Osteoblast (primary cell): ENCODE results near the gene METTL25. TPM values are rescaled to one million over a fixed set of nuclear protein-coding genes. Genes with fewer than 3 reads are reported as not detected.

Experiments used
- DNase-seq: peaks from one replicate; pipeline ENCODE4 v3.0.0; 2011; ENCODE audit warnings: low spot score, mixed read lengths; ENCODE audit not compliant: insufficient read length; ENCODE audit errors: missing footprints
- H2AFZ ChIP-seq: 2 replicates; pipeline ENCODE4 v1.6.0; 2011; ENCODE audit warnings: mild to moderate bottlenecking, low read length
- H3K27ac ChIP-seq: 2 replicates; pipeline ENCODE4 v1.5.1; 2011; ENCODE audit warnings: mild to moderate bottlenecking, low read depth, low read length, moderate library complexity
- H3K27me3 ChIP-seq: 2 replicates; pipeline ENCODE4 v1.6.0; 2012; ENCODE audit warnings: mild to moderate bottlenecking, control low read depth, inconsistent platforms, low read length, moderate library complexity; ENCODE audit not compliant: insufficient read depth
- H3K36me3 ChIP-seq: 2 replicates; pipeline ENCODE4 v1.5.1; 2011; ENCODE audit warnings: mild to moderate bottlenecking, low read length, control low read depth, moderate library complexity; ENCODE audit not compliant: insufficient read depth
- H3K4me1 ChIP-seq: 2 replicates; pipeline ENCODE4 v1.5.1; 2011; ENCODE audit warnings: mild to moderate bottlenecking, low read length, control low read depth, moderate library complexity; ENCODE audit not compliant: insufficient read depth
- H3K4me2 ChIP-seq: 2 replicates; pipeline ENCODE4 v1.6.0; 2011; ENCODE audit warnings: mild to moderate bottlenecking, low read length; ENCODE audit not compliant: insufficient read depth
- H3K4me3 ChIP-seq: fragments of 200-600 bp; sonication (generic); 3 replicates; pipeline ENCODE4 v1.5.1; 2012; ENCODE audit warnings: mild to moderate bottlenecking, low read length, inconsistent platforms; ENCODE audit not compliant: insufficient read depth
- H3K79me2 ChIP-seq: 2 replicates; pipeline ENCODE4 v1.6.0; 2012; ENCODE audit warnings: mild to moderate bottlenecking, low read length, control low read depth, inconsistent platforms; ENCODE audit not compliant: insufficient read depth
- H3K9me3 ChIP-seq: 2 replicates; pipeline ENCODE4 v1.5.1; 2011; ENCODE audit warnings: low read depth, low read length, control low read depth
- H4K20me1 ChIP-seq: 2 replicates; pipeline ENCODE4 v1.6.0; 2012; ENCODE audit warnings: mild to moderate bottlenecking, low read length, control low read depth; ENCODE audit not compliant: insufficient read depth
- CTCF ChIP-seq: IDR thresholded peaks from 2 replicates; pipeline ENCODE4 v1.5.1; 2011; ENCODE audit warnings: mild to moderate bottlenecking, low read depth, low read length, moderate library complexity; ENCODE audit errors: extremely low read depth
- total RNA-seq: library from RNA; depleted of rRNA; stranded (reverse); fragments of >200 nt; gene quantifications from 2 replicates; pipeline ENCODE4 v1.2.3, GENCODE V29; 2012

METTL25 gene
- total RNA-seq, 1 donor, result 18.1 TPM

DNA sequence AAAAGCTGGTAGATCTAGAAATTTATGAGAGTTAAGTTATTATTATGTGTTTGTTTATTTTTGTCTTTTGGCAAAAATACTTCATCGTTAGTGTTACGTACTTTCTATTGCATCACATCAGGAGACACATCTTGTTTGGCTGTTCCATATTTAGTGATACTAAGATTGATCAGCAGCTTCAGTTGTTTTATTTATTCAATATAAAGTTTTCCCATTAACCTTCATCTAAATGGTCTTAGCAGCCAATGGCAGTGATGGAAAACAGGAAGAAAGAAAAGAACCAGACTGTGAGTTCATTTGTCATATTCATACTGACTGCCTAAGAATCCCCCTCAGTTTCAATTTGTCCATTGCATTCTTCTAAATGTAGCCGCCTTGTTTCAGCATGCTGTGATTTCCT lies 122.3 kb downstream of the METTL25 start:
- Histone ChIP-seq H2AFZ (no peak overlapping the region), H3K79me2 (no peaks in the 10 kb centered on the region), H3K4me1 (no peaks in the 10 kb centered on the region), H3K36me3 (no peaks in the 10 kb centered on the region), H3K27me3 (no peaks in the 10 kb centered on the region), H3K27ac (no peak overlapping the region), H3K9me3 (no peaks in the 10 kb centered on the region), H4K20me1 (no peaks in the 10 kb centered on the region), H3K4me3 (no peak overlapping the region), H3K4me2 (no peak overlapping the region)
- DNase-seq, result no peak
- TF ChIP-seq CTCF, result no peak

DNA sequence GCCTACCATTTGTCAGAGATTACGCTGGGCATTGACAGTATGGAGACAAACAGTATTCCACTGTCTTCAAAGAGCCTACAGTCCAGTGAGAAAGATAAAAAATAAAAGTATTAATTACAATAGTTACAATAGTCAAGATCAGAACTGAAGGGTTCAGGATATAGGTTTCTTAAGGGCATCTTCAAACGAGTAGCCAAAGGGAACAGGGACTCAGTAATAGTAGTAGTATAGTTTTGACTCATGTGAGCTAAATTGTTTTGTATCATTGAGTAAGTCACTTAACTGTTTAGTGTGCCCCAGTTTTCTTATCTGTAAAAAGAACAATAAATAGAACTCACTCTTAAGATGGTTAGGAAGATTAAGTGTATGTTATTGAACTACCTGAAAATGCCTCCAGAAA lies 123.6 kb downstream of the METTL25 start:
- Histone ChIP-seq H3K4me1 (no peaks in the 10 kb centered on the region), H3K4me3 (no peak overlapping the region), H3K27ac (no peak overlapping the region), H4K20me1 (no peaks in the 10 kb centered on the region), H3K79me2 (no peaks in the 10 kb centered on the region), H3K4me2 (no peak overlapping the region), H3K27me3 (no peaks in the 10 kb centered on the region), H3K9me3 (no peaks in the 10 kb centered on the region), H2AFZ (no peak overlapping the region), H3K36me3 (no peaks in the 10 kb centered on the region)
- DNase-seq, result no peak
- TF ChIP-seq CTCF, result no peak

DNA sequence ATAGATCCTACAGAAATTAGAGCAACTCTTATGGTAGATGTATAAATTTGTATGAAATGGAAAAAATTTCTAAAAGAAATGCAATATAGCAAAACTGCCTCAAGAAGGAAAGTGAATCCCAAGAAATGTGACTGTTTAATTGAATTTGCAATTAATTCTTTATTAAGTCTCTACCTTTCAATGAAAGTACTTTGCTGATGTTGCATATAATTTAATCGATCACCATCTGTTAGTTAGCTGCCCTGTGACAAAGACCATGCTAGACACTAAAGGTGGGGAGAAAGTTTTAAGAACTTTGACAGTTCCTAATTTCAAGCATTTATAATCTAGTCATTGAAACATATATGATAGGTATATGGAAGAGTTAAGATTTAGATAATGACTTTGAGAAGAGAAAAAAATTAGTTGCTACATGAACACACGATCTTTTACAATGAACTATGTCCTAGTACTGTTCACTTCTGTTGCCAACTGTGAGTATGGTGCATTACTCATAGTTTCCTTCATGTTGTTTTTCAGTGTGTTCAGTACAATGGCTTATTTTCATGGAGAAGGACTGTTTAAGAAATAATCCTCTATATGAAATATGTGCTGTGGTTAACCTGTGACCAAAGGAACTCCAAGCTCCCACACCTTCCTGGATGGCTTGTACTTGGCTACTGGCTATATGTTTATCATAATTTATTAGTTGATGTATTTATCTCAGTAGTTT lies 128.4 kb downstream of the METTL25 start:
- Histone ChIP-seq H3K4me3 (no peak overlapping the region), H3K9me3 (no peaks in the 10 kb centered on the region), H3K79me2 (no peaks in the 10 kb centered on the region), H3K4me2 (no peak overlapping the region), H2AFZ (no peak overlapping the region), H4K20me1 (no peaks in the 10 kb centered on the region), H3K36me3 (no peaks in the 10 kb centered on the region), H3K4me1 (no peaks in the 10 kb centered on the region), H3K27ac (no peak overlapping the region), H3K27me3 (no peaks in the 10 kb centered on the region)
- no peak for TF ChIP-seq CTCF
- no peak for DNase-seq

DNA sequence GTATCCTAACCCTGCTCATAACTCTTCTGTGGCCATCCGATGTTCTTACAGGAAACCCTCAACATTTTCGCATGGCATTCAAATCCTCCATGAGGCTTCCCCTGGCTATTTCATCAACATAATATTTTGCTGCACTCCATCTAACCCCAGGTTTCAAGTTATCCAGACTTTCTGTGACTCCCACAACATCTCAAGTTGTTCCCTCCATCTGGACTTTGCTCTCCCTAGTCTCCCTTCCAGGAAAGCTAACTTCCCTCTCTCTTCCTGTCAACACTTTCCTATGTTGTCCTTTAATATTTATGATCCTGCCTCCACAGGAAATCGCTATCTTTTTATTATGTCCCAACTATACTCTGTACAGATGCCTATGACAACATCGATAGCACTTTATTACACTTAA lies 146.1 kb downstream of the METTL25 start:
- Histone ChIP-seq H2AFZ (no peak overlapping the region), H3K27ac (no peak overlapping the region), H3K36me3 (no peaks in the 10 kb centered on the region), H3K4me3 (no peak overlapping the region), H4K20me1 (no peaks in the 10 kb centered on the region), H3K9me3 (no peaks in the 10 kb centered on the region), H3K4me2 (no peak overlapping the region), H3K27me3 (no peaks in the 10 kb centered on the region), H3K4me1 (no peaks in the 10 kb centered on the region), H3K79me2 (no peaks in the 10 kb centered on the region)
- TF ChIP-seq CTCF, result no peak
- no peak for DNase-seq
